ENCODE measurements around the gene GALNT6. TPM values are rescaled to one million over a fixed set of nuclear protein-coding genes. Genes with fewer than 3 reads are reported as not detected.

GALNT6 gene
- total RNA-seq, 1 experiment from 2014 or later = 9.8 TPM

- H2BK5ac ChIP-seq (ENCODE audit: insufficient read length, low read length) = no peak overlapping the region
- H3K18ac ChIP-seq (ENCODE audit: insufficient read length, low read depth, low read length) = no peak overlapping the region
- H2BK120ac ChIP-seq (ENCODE audit: low read depth, low read length, poor library complexity, severe bottlenecking) = no peak overlapping the region
- no peak overlapping the region for H2BK20ac ChIP-seq (ENCODE audit: low read depth, low read length, poor library complexity, severe bottlenecking)
- H3K14ac ChIP-seq (ENCODE audit: insufficient read depth, low read length) = no peak overlapping the region
- DNase-seq = no peak
- H4K91ac ChIP-seq (ENCODE audit: insufficient read length, low read depth, low read length) = no peak overlapping the region
- no peaks in the 10 kb centered on the region for H3K79me2 ChIP-seq (ENCODE audit: insufficient read depth, low read length)
- H3K4ac ChIP-seq (ENCODE audit: low read depth, low read length) = no peak overlapping the region
- H3K27ac ChIP-seq (ENCODE audit: insufficient read length, low read depth, low read length) = no peak overlapping the region
- no peak overlapping the region for H3K56ac ChIP-seq (ENCODE audit: insufficient read length, low read depth, low read length)
- no peak overlapping the region for H2AK5ac ChIP-seq (ENCODE audit: insufficient read length, low read length)
- H3T11ph ChIP-seq (ENCODE audit: low read length) = no peak overlapping the region
- no peak overlapping the region for H3K9ac ChIP-seq (ENCODE audit: extremely low read depth, insufficient read length, low read length)
- no peaks in the 10 kb centered on the region for H3K9me3 ChIP-seq (ENCODE audit: control insufficient read depth, low read depth, low read length)
- no peak overlapping the region for H2BK12ac ChIP-seq (ENCODE audit: insufficient read length, low read depth, low read length)
- no peak overlapping the region for H4K5ac ChIP-seq (ENCODE audit: insufficient read length, low read depth, low read length)
- H4K8ac ChIP-seq (replicated peaks; ENCODE audit: insufficient read length, low read depth, low read length) = no peak overlapping the region
- Mint-ChIP-seq H3K36me3 (ENCODE audit: insufficient read depth in 1 of 3, low read depth in 3 of 3) (peaks cover 0 to 6% (median 5%) of the 10 kb centered on the region in 3 experiments; a peak in 4 of 7 replicates), H3K4me1 (peaks cover 22 to 29% of the 10 kb centered on the region in 2 experiments), H3K27ac (peak overlapping the region in 1 of 3 experiments; percentile 46; a peak in 1 of 7 replicates), H3K4me3 (no peak overlapping the region), H3K27me3 (ENCODE audit: low read depth) (no peaks in the 10 kb centered on the region), H3K9me3 (no peaks in the 10 kb centered on the region)
- no peaks in the 10 kb centered on the region for H4K20me1 ChIP-seq (ENCODE audit: control insufficient read depth, insufficient read depth, insufficient read length)
- H3K4me2 ChIP-seq (ENCODE audit: insufficient read depth, insufficient read length, low read length) = no peak overlapping the region
- H3K79me1 ChIP-seq (ENCODE audit: insufficient read depth, low read depth, low read length, poor library complexity, severe bottlenecking) = no peaks in the 10 kb centered on the region
- no peaks in the 10 kb centered on the region for H3K23me2 ChIP-seq (ENCODE audit: insufficient read length, low read depth, low read length, poor library complexity, severe bottlenecking)
- H2BK15ac ChIP-seq (ENCODE audit: low read depth, low read length) = no peak overlapping the region
- no peaks in the 10 kb centered on the region for H3K27me3 ChIP-seq (ENCODE audit: insufficient read depth, low read length)
- WGBS (ENCODE audit: extremely low coverage, insufficient read length, low lambda C conversion rate) = no CpG with 5 or more reads among the region's 2 CpGs
- H3K23ac ChIP-seq (ENCODE audit: insufficient read length, low read depth, low read length) = no peak overlapping the region
- no peak overlapping the region for H2AFZ ChIP-seq (ENCODE audit: low read length)
- H3K4me1 ChIP-seq (ENCODE audit: insufficient read depth, low read length) = peaks cover 2% of the 10 kb centered on the region; the same call in 1 of the 2 replicates
- no peak for TF ChIP-seq CTCF (conservative IDR thresholded peaks at IDR 0.05)
Measured at GRCh38 chr12:51432921-51433320, 41.7 kb upstream of the GALNT6 start.

All from H9 (cell line).